Esophagus muscularis mucosa (tissue), 4 donors: ENCODE data around the gene GFM2.

Experiments
- CTCF ChIP-seq, 3 experiments: fragments of 200-600 bp in 2 of 3; fragments of 450-650 bp in 1 of 3; sonication (generic) in 2 of 3; IDR thresholded peaks; one replicate each; pipeline ENCODE4 v1.5.1; 2017 to 2019; ENCODE audit warnings: antibody characterized with exemption in 3 of 3, mild to moderate bottlenecking in 2 of 3, moderate library complexity in 1 of 3
- EP300 ChIP-seq: sonication (generic); formaldehyde crosslinking; IDR thresholded peaks from one replicate; pipeline ENCODE4 v1.6.1; 2017; ENCODE audit warnings: antibody characterized with exemption
- POLR2A ChIP-seq: fragments of 450-650 bp; IDR thresholded peaks from one replicate; pipeline ENCODE4 v1.6.1; 2017; ENCODE audit warnings: antibody characterized with exemption, moderate library complexity, mild to moderate bottlenecking, low read depth
- POLR2AphosphoS5 ChIP-seq, 2 donors: sonication (generic); formaldehyde crosslinking; IDR thresholded peaks; one replicate each; pipeline ENCODE4 v1.6.1; 2017; ENCODE audit warnings: antibody characterized with exemption in 2 of 2

DNA sequence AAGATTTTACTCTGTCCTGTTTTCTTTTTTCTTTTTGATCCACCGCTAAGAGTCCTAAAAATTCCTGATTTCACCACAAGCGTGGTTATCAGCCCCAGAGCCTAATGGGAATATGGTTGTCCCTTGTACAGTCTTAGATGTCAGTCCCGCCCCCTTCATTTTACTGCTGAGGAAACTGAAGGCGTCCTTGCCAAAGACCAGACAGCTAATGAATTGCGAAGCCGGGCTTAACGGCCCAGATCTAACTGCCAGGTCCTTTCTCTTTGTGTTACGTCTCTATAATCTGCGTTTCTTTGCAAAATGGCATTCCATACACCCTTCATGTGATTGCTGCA lies 629 bp upstream of the GFM2 start:
- TF ChIP-seq CTCF (IDR thresholded peaks at IDR 0.05) (no peak), POLR2A (no peak), EP300 (no peak), POLR2AphosphoS5 (IDR thresholded peaks at IDR 0.05) (no peak)
